Ectodermal cell (in vitro differentiated cells): ENCODE data around the gene C10orf90.

Experiments
- H3K27ac ChIP-seq: 2 replicates; pipeline ENCODE4 v1.7.0; 2013; ENCODE audit warnings: mild to moderate bottlenecking, low read depth, low read length; ENCODE audit not compliant: insufficient read depth, poor library complexity, severe bottlenecking
- H3K27me3 ChIP-seq: 2 replicates; pipeline ENCODE4 v1.7.0; 2013; ENCODE audit warnings: mild to moderate bottlenecking, low read length; ENCODE audit not compliant: insufficient read depth, control insufficient read depth, poor library complexity, severe bottlenecking
- H3K36me3 ChIP-seq: one replicate; pipeline ENCODE4 v1.7.0; 2013; ENCODE audit warnings: low read length; ENCODE audit not compliant: control insufficient read depth, insufficient read depth
- H3K4me1 ChIP-seq: one replicate; pipeline ENCODE4 v1.7.0; 2013; ENCODE audit warnings: low read length; ENCODE audit not compliant: control insufficient read depth, insufficient read depth
- H3K4me3 ChIP-seq: 2 replicates; pipeline ENCODE4 v1.7.0; 2013; ENCODE audit warnings: low read depth, low read length, control low read depth; ENCODE audit not compliant: insufficient read depth
- H3K9me3 ChIP-seq: 2 replicates; pipeline ENCODE4 v1.7.0; 2013; ENCODE audit warnings: mild to moderate bottlenecking, low read length, moderate library complexity; ENCODE audit not compliant: control insufficient read depth
- WGBS, 2 experiments: methylation state at CpG; one replicate each; pipeline ENCODE4 v1.1.7; 2013; ENCODE audit warnings: missing lambda C conversion rate in 2 of 2; 5-methylcytosine and 5-hydroxymethylcytosine counted together

C10orf90 gene

GRCh38 chr10:126639084-126639483 is 31.4 kb downstream of the C10orf90 start:
- Histone ChIP-seq H3K9me3 (no peaks in the 10 kb centered on the region), H3K27ac (no peak overlapping the region), H3K4me1 (no peaks in the 10 kb centered on the region), H3K36me3 (no peaks in the 10 kb centered on the region), H3K4me3 (no peak overlapping the region), H3K27me3 (no peaks in the 10 kb centered on the region)
- 92 to 95% methylated on average over 9 of the region's 9 CpGs for WGBS, 2 experiments

DNA sequence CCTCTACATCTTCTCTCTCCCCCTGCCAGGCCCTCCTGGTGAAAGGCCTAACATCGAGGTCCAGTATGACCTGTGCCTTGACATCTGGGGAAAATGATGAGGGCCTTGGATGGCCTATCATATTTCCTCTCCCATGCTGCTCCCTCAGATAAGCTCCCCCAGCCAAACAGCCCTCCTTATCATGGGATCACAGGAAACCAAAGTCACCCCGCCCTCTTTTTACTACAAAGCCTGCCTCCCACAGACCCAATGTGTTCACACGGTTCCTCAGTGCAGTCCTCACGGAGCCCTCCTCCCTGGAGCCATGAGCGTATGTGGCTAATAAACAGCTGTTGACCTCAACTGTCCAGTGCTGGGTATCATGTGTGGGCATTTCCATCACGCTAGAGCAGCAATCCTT is 32.0 kb downstream of the C10orf90 start:
- Histone ChIP-seq H3K27me3 (no peaks in the 10 kb centered on the region), H3K4me3 (no peak overlapping the region), H3K36me3 (no peaks in the 10 kb centered on the region), H3K9me3 (no peaks in the 10 kb centered on the region), H3K4me1 (no peaks in the 10 kb centered on the region), H3K27ac (no peak overlapping the region)
- WGBS, 2 experiments: 91 to 97% methylated on average over 6 of the region's 6 CpGs

GRCh38 chr10:126637501-126637900 is 33.0 kb downstream of the C10orf90 start:
- 92 to 96% methylated on average over 5 of the region's 5 CpGs for WGBS, 2 experiments
- H3K27me3 ChIP-seq: no peaks in the 10 kb centered on the region

GRCh38 chr10:126634911-126635310 is 35.6 kb downstream of the C10orf90 start:
- WGBS, 2 experiments: 92 to 99% methylated on average over 5 of the region's 5 CpGs
- Histone ChIP-seq H3K27ac (no peak overlapping the region), H3K27me3 (no peaks in the 10 kb centered on the region)

More at GRCh38 chr10:126637501-126637900, 33.0 kb downstream of the C10orf90 start:
- H3K4me1 ChIP-seq: no peaks in the 10 kb centered on the region
- H3K36me3 ChIP-seq: no peaks in the 10 kb centered on the region
- no peak overlapping the region for H3K27ac ChIP-seq
- H3K4me3 ChIP-seq: no peak overlapping the region
- H3K9me3 ChIP-seq: no peaks in the 10 kb centered on the region

DNA sequence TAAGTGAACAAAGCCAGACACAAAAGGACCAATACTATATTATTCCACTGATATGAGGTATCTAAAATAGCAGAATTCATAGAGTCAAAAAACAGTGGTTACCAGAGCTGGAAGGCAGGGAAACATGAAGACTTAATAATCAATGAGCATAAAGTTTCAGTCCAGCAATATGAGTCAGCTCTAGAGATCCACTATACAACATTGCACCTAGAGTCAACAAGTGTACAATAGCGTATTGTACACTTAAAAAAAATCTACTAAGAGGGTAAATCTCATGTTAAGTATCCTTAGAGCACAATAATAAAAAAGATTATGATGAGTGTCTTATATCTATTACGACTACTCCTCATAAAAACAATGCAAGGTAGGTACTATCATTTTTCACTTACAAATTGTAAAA is 36.1 kb downstream of the C10orf90 start:
- Histone ChIP-seq H3K4me1 (no peaks in the 10 kb centered on the region), H3K36me3 (no peaks in the 10 kb centered on the region), H3K9me3 (no peaks in the 10 kb centered on the region), H3K4me3 (no peak overlapping the region), H3K27me3 (no peaks in the 10 kb centered on the region), H3K27ac (no peak overlapping the region)
- 100% methylated on average over 1 of the region's 2 CpGs; no CpG with 5 or more reads in 1 of the 2 experiments for WGBS, 2 experiments

More at GRCh38 chr10:126634911-126635310, 35.6 kb downstream of the C10orf90 start:
- Histone ChIP-seq H3K36me3 (no peaks in the 10 kb centered on the region), H3K4me3 (no peak overlapping the region), H3K9me3 (no peaks in the 10 kb centered on the region), H3K4me1 (no peaks in the 10 kb centered on the region)

GRCh38 chr10:126632705-126633104 is 37.8 kb downstream of the C10orf90 start:
- no peaks in the 10 kb centered on the region for H3K36me3 ChIP-seq
- H3K4me1 ChIP-seq: peaks cover 8% of the 10 kb centered on the region
- H3K4me3 ChIP-seq: no peak overlapping the region
- H3K27ac ChIP-seq: no peak overlapping the region
- H3K27me3 ChIP-seq: no peaks in the 10 kb centered on the region
- 93 to 96% methylated on average over 4 of the region's 4 CpGs for WGBS, 2 experiments
- H3K9me3 ChIP-seq: no peaks in the 10 kb centered on the region

DNA sequence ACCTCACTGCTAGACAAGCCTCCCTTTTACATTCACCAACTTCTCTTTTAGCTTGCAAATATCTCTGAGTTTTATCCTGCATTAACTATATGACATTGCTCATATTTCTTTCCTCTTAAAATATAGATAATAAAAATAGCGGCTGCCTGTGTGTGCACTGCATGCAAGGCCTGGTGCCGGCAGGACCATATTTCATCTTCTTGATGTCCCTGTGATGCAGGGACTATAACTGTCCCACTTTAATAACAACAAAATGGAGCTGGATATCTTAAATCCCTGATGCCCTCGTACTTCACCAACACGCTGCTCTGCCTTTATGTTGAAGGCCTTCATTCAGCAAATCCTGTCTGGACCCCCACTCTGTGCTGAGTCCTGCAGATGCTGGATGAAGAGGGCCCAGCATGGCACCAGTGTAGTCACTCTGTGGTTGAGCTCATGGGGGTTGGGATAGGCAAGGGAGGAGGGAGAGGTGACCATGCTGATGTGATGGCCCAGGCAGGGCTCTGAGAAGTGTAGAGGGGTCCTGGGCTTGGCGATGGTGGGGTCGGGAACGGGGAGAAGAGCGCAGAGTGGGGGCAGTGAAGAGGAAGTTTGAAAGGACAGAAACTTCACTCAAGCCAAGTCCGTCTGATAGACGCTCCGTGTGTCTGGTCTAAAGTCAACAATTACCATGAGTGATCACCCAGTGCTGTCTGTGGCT is 40.4 kb downstream of the C10orf90 start:
- H3K4me3 ChIP-seq: no peak overlapping the region
- no peak overlapping the region for H3K27ac ChIP-seq
- H3K9me3 ChIP-seq: no peaks in the 10 kb centered on the region
- H3K27me3 ChIP-seq: no peaks in the 10 kb centered on the region
- WGBS, 2 experiments: 94% methylated on average over 11 of the region's 11 CpGs
- peaks cover 8% of the 10 kb centered on the region for H3K4me1 ChIP-seq
- H3K36me3 ChIP-seq: no peaks in the 10 kb centered on the region

DNA sequence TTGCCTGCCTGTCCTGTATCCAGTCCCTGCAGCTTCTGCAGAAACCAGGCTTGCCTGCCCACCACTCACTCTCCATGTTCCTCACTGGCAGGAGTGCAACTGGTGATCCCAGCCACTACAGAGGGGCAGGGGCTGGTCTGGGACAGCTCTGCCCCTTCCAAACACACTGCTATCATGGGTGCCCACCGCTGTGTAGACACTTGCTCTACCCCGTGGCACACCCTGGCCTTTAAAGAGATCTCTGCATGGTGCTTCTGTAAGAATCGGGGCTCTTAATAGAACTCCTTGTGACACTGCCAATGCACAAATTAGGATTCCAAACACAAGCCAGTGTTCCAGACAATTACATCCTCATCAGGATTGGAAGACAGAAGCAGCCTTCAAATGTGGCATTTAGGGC is 41.7 kb downstream of the C10orf90 start:
- 88 to 92% methylated on average over 3 of the region's 3 CpGs for WGBS, 2 experiments
- Histone ChIP-seq H3K4me1 (peaks cover 8% of the 10 kb centered on the region), H3K27ac (no peak overlapping the region), H3K27me3 (no peaks in the 10 kb centered on the region), H3K4me3 (no peak overlapping the region), H3K36me3 (no peaks in the 10 kb centered on the region), H3K9me3 (no peaks in the 10 kb centered on the region)

DNA sequence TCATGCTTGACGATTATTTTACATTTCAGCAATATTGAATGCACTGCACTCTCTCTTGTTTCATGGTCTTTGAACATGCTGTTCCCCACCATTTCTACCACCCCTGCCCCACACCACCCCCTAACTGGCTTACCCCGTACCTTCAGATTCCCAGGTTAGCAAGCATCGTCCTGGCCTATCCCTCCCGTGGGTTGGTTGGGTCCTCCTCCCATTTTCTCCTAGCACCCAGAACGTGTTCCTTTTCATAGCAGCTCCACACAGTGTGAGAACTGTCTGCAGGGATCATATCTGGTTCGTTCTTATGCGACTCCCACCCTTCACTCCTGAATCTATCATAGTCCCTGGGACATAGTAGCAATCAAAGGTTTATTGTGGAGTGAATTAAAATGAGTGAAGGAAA is 48.6 kb downstream of the C10orf90 start:
- 95% methylated on average over 6 to 7 of the region's 7 CpGs for WGBS, 2 experiments
- Histone ChIP-seq H3K4me1 (no peaks in the 10 kb centered on the region), H3K27me3 (no peaks in the 10 kb centered on the region), H3K9me3 (no peaks in the 10 kb centered on the region), H3K36me3 (no peaks in the 10 kb centered on the region), H3K4me3 (no peak overlapping the region), H3K27ac (no peak overlapping the region)

DNA sequence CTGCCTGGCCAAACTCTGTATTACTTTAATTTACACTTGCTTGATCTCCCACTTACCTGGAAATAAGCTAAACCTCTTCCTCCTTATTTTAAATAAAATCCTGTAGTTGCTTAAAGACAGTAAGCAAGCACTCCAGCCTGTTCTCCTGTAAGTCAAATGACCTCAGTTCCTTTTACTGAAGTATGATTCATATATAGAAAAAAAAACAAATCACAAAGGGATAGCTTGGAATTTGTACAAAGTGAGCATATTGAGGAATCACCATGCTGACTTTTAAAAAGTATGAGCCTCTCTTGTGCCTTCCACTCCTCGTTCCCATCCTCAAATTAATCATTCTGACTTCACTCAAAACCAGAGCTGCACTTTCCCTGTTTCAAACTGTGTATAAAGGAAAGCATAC is 52.0 kb downstream of the C10orf90 start:
- WGBS, 2 experiments: 91 to 100% methylated on average over 1 of the region's 1 CpG
- H3K27ac ChIP-seq: no peak overlapping the region
- no peak overlapping the region for H3K4me3 ChIP-seq
- no peaks in the 10 kb centered on the region for H3K36me3 ChIP-seq
- no peaks in the 10 kb centered on the region for H3K4me1 ChIP-seq
- no peaks in the 10 kb centered on the region for H3K27me3 ChIP-seq
- H3K9me3 ChIP-seq: no peaks in the 10 kb centered on the region
